Activated CD4-positive, alpha-beta T cell treated with anti-CD3 and anti-CD28 coated beads, Interleukin-2, amount 50 U/mL, for 1 hour (primary cell): ENCODE measurements around the gene KRTAP5-1.
A peak's percentile ranks its signal among the peaks of the same experiment; 100 is the strongest.
"Not testable (repeated sequence)": the region's sequence is repeated elsewhere in the genome, so short reads cannot be mapped to it uniquely, and the experiment has no call there.

Experiments used
- DNase-seq: peaks from one replicate; pipeline ENCODE4 v3.0.0-alpha.2; 2020

Gene KRTAP5-1

GRCh38 chr11:1600626-1601025, 15.5 kb upstream of the KRTAP5-1 start:
- DNase-seq, result no peak

- DNase-seq, result no peak
Measured at GRCh38 chr11:1598816-1599215, 13.7 kb upstream of the KRTAP5-1 start.

GRCh38 chr11:1598406-1598805, 13.3 kb upstream of the KRTAP5-1 start:
- not testable (repeated sequence) for DNase-seq

GRCh38 chr11:1597994-1598380, 12.9 kb upstream of the KRTAP5-1 start, which contains the start of gene KRTAP5-2:
KRTAP5-2 (minus strand) TSS chr11:1598294; CDS start chr11:1598250, 44 bp downstream.
- DNase-seq, result no peak

- no peak for DNase-seq
Measured at GRCh38 chr11:1597331-1597993, 12.4 kb upstream of the KRTAP5-1 start.

GRCh38 chr11:1596576-1597121, 11.6 kb upstream of the KRTAP5-1 start:
- DNase-seq, result not testable (repeated sequence)

GRCh38 chr11:1595994-1596575, 11.0 kb upstream of the KRTAP5-1 start:
- not testable (repeated sequence) for DNase-seq

GRCh38 chr11:1592628-1593027, 7.5 kb upstream of the KRTAP5-1 start:
- DNase-seq, result no peak

- DNase-seq, result no peak
Measured at GRCh38 chr11:1589996-1590395, 4.9 kb upstream of the KRTAP5-1 start.

- not testable (repeated sequence) for DNase-seq
Measured at GRCh38 chr11:1589191-1589963, 4.3 kb upstream of the KRTAP5-1 start.

GRCh38 chr11:1586699-1587098, 1.6 kb upstream of the KRTAP5-1 start:
- no peak for DNase-seq

- DNase-seq, result not testable (repeated sequence)
Measured at GRCh38 chr11:1582909-1583308, 2.2 kb downstream of the KRTAP5-1 start.

- no peak for DNase-seq
Measured at GRCh38 chr11:1581976-1582375, 3.1 kb downstream of the KRTAP5-1 start.

GRCh38 chr11:1576825-1577224, 8.3 kb downstream of the KRTAP5-1 start:
- DNase-seq, result no peak

GRCh38 chr11:1575756-1576155, 9.3 kb downstream of the KRTAP5-1 start:
- not testable (repeated sequence) for DNase-seq

- DNase-seq, result no peak
Measured at GRCh38 chr11:1574933-1575242, 10.2 kb downstream of the KRTAP5-1 start.

GRCh38 chr11:1574238-1574932, 10.7 kb downstream of the KRTAP5-1 start:
- peak; percentile 50 for DNase-seq

- DNase-seq, result no peak
Measured at GRCh38 chr11:1573903-1574237, 11.2 kb downstream of the KRTAP5-1 start.

- DNase-seq, result no peak
Measured at GRCh38 chr11:1573077-1573902, 11.8 kb downstream of the KRTAP5-1 start.

- peak; percentile 97 for DNase-seq
Measured at GRCh38 chr11:1572197-1573076, 12.6 kb downstream of the KRTAP5-1 start, which contains the start of gene DUSP8. DUSP8 (minus strand) TSS chr11:1572271; CDS start chr11:1565826, 6,445 bp downstream.

- DNase-seq, result no peak
Measured at GRCh38 chr11:1571760-1572196, 13.3 kb downstream of the KRTAP5-1 start.
